RPMI8226 (cell line): ENCODE data around the gene ART3.

Experiments
- DNase-seq: peaks from one replicate; pipeline ENCODE4 v3.0.0-alpha.2; 2015

The ART3 gene

DNA sequence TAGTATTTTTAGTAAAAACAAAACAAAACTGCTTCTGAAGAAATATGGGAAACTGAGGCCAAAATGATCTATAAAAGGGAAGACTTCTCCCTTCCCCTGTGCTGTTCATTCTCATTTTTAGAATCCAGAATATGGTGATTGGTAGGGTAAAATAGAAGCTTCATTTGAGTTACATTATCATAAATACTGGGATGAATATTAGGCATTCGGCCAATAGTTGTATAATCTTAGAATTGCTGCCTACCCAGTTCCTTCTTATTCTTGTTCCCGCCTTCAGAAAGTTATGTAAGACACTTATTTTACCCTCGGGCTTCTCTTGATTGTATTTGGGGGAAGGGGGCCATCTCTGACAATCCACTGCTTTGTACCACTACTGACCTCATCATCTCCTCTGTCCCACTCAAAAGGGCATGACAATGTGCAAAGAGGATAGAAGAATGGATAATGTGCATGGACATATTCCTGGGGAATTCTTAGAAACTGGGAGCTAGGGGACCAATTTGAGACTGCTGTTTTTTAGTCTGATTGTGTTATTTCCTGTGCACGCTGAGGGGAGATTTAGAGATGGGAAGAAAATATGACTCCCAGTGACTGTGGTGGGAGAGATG lies 588 bp downstream of the ART3 start:
- DNase-seq, result no peak

DNA sequence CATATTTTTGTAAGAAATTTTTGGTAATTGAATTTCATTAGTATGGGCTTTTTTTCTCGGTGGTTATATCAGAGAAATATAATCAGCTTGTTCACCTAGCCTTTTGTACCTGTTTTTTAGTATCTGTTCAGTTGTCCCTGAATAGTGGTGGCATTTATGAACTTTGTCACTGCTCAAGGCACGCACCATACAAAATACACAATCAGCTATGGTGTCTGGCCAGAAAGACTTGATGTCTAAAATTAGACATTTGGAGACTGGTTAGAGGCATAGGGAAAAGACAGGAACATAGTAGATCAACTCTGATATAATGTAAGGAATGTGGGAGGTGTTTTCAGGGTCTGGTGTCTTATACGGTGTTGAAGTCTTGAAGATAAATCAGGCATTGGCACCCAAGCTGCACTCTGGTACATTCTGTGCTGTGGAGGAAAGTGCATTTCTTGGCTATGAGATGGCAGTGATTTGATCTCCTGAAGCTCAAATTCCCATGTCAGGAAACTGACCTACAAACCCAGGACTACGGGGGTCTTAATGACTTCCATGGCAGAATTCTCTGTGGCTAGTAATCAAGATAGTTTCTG lies 3.6 kb downstream of the ART3 start:
- DNase-seq, result no peak

DNA sequence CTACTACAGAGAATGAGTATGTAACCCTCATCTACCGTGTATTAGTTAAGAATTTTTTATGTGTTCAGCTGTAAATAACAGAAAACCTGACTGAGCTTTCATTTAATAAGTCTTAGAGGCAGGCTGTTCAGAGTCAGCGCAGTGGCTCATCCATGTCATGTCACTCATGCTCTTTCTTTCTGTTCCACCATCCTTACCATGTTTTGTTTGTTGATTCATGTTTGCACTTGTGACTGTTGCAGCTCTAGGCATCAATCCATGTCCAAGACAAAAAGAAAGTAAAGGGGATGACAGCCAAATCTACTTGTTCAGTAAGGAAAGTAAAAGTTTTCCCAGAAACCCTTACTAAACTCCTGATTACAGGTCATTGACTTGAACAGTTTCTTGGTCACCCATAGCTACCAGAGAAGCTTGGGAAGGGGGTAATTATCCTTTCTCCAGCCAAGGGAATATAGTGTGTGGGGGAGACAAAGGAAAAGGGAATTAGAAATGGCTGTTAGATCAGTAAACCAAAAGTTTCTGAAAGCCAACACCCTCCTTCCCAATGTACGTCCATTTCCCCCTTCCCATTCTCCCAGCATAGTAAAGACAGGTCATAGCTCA lies 9.0 kb downstream of the ART3 start:
- DNase-seq, result no peak

DNA sequence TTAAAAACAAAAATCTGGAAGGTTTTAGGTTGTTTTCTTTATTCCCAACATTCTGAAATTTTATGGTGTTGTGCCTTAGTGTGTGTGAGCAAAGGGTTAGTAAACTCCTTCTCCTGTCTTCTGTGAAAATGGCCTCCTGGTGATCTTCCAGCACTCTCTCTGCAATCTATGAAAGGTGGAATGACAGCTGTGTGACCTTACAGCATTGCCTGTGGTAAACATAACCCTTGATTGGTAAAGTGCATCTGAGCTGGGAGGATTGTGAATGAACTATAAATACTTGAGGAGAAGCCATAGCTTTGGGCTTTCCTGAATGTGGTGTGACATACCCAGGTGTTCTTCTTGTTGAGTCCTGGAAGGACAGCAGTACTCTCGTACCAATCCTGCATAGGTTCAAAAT lies 10.0 kb downstream of the ART3 start:
- DNase-seq, result no peak

DNA sequence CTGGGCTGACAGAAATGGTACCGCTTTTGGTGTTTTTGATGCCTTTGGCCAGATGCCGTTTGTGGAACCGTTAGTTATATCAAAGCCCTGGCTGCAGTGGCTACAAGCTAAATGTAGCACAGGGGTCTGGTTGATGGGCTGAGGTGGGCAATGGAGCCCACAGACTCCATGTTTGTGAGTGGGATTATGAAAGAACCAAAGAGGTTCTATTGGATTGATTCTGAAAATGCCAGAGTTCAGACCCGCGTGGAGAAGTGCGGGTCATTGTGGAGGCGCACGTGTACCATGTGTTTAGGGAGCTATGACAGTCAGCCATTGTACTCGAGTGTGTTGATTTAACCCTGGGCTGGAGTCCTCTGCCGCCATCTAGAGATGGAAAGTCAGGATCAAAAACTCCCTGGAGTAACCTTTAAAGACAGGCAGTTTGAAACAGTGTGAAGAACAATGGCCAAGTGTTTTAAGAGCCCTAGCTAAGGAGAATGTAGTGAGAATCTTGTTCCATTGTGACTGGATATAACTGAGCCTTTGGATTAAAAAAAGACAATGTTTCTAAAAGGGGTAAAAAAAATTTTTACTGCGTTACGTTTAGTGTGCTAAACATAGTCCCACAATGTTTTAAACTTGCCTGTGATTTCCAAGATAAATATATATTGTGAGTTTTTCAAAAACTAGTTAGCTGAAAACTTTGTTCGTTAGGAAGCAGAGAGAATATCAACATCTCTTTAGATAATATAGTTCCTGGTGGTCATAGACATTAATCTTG lies 12.7 kb downstream of the ART3 start:
- DNase-seq, result peak; percentile 68

DNA sequence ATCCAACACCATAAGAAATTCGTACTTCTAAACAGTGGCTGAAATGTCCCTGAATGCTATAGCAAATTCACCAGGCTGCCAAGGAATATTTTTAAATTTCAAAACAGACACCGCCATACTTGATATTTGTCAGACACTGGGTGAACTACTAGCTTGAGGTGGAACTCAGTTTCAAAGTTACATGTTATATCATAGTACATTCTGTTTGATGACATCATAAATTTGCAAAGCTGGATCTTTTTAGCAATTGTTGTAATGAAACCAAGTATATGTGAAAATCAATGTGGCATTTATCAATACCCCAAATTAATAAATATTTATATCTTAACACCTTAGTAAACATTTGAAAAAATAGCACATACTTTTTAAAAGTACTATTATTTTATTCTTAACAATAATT lies 14.2 kb downstream of the ART3 start:
- no peak for DNase-seq

DNA sequence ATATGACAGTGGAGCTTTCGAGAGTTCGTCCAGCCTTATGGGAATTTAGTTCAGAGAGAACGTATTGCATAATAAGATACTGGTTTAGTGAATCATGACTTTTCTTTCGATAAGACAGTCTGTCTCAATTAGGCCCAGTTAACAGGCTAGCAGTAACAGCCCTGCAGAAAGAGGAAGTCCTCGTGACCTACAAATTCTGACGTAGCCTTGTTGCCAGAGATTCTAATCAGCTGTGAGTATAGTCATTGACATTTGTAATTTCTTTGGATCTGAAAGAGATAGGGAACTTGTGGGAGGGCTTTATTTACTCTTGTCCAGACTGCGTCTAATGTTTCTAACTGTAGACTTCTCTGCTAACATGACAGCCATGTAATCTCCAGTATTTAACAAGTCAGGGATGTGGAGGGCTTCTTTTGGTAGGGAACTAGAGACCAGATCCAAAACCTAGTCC lies 15.8 kb downstream of the ART3 start:
- peak; percentile 39 for DNase-seq

DNA sequence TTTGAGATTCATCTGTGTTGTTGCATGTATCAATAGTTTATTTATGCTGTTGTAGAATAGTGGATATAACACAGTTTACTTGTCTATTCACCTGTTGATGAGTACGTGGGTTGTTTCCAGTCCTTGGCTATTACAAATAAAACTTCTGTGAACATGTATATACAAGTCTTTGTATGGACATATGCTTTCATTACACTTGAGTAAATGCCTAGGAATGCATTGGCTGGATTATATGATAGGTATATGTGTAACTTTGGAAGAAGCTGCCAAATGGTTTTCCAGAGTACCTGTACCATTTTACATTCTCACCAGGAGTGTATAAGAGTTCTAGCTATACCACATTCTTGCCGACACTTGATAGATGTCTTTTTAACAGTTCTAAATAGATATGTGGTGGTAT lies 16.5 kb downstream of the ART3 start:
- DNase-seq, result no peak

DNA sequence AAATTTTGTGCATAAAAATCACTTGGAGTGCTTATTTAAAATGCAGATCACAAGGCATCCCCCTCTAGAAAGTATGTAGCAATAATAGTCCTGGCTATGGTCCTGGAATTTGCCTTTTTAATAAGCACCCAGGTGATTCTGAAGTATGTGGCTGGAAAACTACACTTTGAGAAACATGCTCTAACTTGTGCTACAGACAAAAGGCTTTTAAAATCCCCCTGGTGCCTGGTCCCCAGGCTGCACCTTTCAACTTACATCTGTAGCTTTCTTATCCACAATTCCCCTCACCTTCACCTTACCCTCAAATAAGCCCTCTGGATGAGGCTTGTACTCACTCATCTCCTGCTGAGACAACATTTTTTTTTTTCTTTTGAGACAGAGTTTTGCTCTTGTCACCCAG lies 21.1 kb downstream of the ART3 start:
- DNase-seq, result no peak

DNA sequence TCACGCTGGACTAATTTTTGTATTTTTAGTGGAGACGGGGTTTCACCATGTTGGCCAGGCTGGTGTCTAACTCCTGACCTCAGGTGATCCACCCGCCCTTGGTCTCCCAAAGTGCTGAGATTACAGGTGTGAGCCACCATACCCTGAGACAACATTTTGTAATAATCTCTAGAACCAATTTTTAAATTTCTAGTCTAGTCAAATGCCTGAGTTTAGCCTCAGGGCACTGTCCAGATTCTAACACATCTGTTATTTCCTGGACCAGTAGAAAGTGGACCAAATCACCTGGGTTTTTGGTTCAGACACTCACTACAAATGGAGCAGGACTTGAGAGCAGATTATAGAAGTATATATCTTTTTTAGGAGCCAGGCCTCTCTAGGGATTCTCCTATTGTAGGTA lies 21.6 kb downstream of the ART3 start:
- DNase-seq, result no peak

DNA sequence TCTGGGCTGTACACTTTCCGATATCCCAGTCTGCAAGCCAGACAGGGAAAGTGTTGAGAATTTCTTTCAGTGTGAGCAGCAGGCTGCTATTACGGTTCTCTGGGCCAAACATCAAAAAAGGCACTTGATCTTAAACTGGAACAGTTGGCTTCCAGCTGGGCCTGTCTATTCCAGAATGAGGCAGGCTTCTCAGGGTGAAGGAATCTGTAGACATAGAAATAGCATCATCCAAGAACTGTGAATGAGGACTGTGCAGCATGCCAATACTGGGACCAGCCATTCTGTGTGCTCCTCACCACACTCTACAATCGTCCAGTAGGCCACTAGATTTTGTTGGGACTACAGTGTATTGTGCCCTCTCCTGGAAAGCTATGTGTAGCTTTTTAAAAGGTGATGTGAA lies 31.1 kb downstream of the ART3 start:
- no peak for DNase-seq

DNA sequence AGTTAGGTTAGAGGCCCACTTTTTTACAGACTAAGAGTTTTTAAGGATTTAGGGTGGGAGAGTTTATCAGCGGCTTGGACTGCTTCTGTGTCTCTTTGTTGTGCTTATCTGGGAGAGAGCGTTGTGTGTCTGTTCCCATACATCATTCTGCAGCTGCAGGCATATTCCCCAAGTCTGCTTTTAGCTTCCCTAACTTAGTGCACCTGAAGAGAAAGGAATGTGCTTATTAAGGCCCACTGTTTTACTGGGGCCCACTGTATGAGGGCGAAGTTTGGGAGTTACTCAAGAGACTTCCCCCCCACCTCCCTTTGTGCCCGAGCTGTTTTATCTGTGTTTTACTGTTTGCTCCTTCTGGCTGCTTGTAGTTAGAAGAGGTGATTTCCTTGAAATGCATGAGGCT lies 31.9 kb downstream of the ART3 start:
- no peak for DNase-seq

DNA sequence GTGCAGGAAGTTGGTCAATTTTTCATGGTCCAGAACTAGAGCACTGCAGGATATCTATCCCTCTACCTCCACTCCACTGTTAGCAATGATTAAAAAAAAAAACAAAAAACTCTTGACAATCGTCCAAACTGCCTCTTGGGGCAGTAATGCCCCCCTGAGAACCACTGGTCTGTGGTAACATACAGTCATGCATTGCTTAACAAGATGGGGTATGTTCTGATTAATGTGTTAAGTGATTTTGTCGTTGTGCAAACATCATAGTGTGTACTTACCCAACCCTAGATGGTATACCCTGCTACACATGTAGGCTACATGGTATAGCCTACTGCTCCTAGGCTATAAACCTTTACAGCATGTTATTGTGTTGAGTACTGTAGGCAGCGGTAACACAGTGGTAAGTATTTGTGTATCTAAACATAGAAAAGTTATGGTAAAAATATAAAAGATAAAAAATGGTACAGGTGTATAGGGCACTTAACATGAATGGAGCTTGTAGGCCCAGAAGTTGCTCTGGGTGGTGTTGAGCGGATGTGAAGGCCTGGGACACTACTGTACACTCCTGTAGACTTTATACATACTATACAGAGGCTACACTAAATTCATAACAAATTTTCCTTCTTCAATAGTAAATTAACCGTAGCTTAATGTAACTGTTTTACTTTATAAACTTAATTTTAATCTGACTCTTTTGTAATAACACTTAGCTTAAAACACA lies 34.1 kb downstream of the ART3 start:
- DNase-seq, result peak; percentile 10

DNA sequence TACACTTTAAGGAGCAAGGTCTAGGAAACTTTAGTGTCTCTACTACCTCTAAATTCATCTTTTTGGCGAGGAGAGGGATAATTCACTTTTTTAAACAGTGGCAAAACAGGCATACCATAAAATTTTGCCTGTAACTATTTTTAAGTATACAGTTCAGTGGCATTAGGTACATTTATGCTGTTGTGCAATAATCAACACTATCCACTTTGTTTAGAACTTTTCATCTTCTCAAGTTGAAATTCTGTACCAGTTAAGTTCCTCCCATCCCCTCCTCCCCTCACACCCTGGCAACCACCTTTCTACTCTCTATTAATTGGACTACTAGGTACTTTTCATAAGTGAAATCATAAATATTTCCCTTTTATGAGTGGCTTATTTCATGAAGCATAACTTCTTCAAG lies 42.3 kb downstream of the ART3 start:
- no peak for DNase-seq

DNA sequence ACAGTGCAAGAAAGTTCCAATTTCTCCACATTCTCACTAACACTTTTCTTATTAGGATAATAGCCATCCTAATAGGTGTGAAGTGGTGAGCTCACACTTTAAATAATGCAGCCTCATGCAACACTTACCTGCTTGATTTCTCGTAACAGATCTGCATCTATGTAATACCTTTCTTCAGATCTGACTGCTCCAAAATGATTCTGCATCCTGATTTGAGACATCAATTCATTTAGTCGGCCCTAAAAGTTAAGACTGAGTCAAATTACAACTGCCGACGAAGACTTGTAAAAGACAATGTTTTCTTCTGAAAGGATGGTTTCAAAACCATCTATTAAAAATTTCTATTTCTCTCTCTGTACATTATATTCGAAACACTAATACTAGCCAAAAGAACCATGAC lies 43.0 kb downstream of the ART3 start:
- no peak for DNase-seq

DNA sequence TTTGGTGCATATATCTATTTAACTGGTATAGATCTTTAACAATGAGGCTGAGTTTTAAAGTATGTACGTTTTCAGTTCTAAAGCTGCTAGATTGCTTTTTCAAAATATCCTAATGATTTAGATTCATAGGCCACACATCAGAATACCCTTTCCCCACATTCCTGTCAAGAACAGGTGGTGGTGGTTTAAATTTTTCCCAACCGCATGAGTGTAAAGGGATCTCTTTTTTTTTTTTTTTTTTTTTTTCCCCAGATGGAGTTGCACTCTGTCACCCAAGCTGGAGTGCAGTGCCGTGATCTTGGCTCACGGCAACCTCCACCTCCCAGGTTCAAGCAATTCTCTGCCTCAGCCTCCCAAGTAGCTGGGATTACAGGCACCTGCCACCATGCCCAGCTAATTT lies 45.7 kb downstream of the ART3 start:
- no peak for DNase-seq

DNA sequence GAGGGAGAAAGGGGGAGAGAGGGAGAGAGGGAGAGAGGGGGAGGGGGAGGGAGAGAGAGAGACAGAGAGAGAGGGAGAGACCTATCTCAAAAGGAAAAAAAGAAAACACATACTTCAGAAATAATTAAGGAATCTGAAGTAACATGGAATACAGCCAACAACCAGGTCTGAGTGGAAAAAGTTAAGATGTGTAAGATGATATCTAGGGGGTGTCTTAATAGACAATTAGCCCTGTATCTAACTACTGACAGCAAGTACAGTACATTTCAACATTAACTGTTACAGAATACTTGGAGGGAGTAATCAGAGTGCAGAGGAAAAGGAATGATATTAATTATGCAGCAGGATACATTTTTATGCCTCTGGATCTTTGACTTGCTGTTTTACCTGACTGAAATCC lies 51.3 kb downstream of the ART3 start:
- DNase-seq, result no peak

DNA sequence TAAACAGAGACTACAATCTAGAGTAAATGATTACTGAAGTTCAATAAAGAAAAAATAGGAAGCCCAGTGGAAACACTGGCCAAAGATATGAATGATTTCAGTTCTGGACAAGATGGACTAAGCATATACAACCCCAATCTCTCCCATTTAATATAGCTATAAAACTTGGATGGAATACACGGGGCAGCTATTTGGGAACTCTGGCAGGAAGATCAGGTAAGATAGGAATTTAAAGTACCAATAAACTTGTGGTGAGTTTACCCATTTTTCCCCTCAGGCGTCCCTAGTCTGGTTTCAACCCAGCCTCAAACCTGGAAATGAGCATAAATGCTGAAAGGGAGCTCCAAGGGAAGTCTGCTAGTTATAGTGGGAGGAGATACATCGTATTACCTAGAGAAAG lies 53.2 kb downstream of the ART3 start:
- DNase-seq, result no peak

DNA sequence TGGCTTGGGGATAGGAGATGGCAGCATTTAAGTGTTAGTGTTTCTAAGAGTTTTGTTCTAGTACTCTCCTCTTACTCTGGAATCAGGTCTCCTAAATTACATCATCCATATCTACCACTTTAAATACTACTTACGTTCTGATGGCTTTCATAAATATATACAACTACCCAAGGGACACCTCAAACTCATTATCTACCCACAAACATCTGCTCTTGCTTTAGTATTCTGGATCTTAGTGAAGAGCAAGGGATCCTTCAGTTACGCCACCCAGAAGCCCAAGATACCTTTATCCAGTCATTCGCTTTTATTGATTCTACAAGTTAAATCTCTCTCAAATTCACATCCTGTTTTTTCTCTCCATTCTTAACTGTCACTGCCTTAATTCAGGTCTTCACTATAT lies 66.7 kb downstream of the ART3 start:
- no peak for DNase-seq

DNA sequence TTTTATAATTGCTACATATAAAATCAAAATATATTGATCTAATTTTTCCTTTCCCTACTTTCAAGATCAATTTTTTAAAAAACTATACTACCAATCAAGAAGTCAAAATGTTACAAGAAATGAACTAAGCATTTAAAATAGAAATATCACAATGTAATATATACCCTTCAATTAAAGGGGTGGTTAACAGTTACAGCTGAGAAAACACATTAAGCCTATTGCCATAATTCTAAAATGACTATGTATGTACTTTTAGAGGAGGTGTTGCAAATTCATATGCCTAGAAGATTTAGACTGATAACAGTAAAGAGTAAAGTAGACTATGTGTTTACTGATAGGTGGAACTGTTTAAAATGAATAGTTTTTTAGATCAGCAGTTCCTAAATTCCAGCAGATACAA lies 70.0 kb downstream of the ART3 start:
- DNase-seq, result no peak

DNA sequence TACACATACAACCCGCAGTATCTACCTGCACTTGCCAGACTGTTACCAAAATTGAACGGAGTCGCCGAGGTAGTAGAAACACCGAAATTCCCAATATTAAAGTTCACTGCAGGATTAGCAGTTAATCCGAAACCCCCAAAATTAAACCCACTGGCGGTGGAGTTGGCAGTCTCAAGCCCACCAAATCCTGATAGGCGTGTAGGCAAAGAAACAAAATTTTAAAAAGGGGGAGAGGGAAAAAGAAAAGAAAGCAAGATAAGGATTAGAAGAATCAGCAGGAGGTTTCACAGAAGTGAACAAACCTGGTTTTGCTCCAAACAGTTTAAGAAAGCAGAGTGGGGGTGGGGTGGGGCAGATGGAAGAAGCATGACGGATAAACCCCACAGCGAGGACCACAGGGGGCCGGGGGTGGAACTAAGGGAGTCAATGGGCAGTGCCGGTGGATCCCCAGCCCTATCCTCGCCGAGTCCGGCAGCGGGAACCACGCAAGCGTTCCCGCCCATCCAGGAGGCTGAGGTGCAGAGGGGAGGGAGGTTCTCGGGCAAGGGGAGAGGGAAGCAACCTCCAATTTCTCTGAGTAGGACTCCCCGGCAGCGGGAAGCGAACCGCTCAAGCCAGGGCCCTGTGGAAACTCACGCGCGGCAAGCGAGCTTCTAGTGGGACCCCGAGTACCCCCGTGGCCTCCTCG lies 73.1 kb downstream of the ART3 start:
- peak; percentile 51 for DNase-seq

DNA sequence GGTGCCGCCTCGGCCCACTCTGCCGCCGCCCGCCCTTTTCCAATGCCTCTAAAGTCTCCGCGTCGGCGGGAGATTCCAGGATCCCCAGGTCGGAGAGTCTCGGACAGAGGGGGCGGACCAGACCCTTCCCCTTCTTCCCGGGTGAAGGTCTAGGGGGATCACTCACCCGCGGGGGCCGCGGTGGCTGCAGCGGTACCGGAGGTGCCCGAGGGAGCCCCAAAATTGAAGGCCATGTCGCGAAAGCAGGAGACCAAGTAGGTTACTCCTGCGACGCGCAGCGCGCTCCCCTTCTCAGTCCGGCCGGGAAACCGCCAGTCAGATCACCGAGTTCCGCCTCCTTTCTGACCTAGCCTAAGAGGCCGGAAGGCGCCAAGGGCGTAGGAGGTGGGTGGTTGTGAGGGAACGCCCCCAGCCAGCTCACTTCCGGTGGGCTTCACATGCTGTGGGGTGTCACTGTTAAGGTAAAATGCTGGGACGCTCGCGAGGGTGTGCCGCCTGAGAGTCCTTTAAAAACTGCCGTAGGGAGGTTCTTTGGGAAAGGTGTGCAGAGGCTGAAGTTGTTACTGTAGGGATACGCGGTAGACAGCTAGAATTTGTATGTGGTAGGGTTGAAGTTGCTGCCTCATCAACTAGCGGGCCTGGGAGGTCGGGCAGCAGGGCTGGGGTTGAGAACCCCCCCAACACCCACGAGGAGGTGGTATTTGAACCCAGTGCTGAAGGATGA lies 73.8 kb downstream of the ART3 start, which contains the start of gene NUP54:
TSS of gene NUP54 (minus strand) at position 256 of the 724 bp plus-strand sequence. CDS start at position 233, 23 bp downstream.
- DNase-seq, result peak; percentile 93
